SH-SY5Y (cell line): ENCODE measurements around the gene LAMA3.

Experiments
- GATA2 ChIP-seq: IDR thresholded peaks from 2 replicates; pipeline ENCODE4 v1.6.1; 2011; ENCODE audit warnings: mild to moderate bottlenecking, low read depth, low read length
- GATA3 ChIP-seq: IDR thresholded peaks from 2 replicates; pipeline ENCODE4 v1.6.1; 2011; ENCODE audit warnings: low read depth, mild to moderate bottlenecking, low read length, moderate library complexity

- TF ChIP-seq GATA3: no peak
- no peak for TF ChIP-seq GATA2
Measured at GRCh38 chr18:23932385-23933067, 243.3 kb downstream of the LAMA3 start.
